ENCODE measurements around the gene SPATA2.

DNA sequence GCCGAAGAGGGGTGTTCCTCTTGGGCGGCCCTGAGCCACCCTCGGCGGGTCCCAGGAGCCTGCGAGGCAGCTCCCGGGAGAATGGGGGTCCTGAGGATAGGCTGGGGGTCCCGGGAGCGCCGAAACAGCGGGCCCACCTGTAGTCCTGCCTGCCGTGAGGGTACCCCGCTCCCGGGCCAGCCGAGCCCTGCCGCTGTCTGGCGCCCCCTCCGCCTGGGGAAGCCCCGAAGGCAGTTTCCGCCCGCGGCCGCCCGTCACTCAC, 280 bp downstream of the SPATA2 start:
- TF ChIP-seq, protein P1, sequence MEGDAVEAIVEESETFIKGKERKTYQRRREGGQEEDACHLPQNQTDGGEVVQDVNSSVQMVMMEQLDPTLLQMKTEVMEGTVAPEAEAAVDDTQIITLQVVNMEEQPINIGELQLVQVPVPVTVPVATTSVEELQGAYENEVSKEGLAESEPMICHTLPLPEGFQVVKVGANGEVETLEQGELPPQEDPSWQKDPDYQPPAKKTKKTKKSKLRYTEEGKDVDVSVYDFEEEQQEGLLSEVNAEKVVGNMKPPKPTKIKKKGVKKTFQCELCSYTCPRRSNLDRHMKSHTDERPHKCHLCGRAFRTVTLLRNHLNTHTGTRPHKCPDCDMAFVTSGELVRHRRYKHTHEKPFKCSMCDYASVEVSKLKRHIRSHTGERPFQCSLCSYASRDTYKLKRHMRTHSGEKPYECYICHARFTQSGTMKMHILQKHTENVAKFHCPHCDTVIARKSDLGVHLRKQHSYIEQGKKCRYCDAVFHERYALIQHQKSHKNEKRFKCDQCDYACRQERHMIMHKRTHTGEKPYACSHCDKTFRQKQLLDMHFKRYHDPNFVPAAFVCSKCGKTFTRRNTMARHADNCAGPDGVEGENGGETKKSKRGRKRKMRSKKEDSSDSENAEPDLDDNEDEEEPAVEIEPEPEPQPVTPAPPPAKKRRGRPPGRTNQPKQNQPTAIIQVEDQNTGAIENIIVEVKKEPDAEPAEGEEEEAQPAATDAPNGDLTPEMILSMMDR (IDR thresholded peaks at IDR 0.05), result 0 out of 3 replicates have a peak, but pooled peaks have one; percentile 8
- no peak for TF ChIP-seq CEBPB (IDR thresholded peaks at IDR 0.05)
- TF ChIP-seq, protein P2, sequence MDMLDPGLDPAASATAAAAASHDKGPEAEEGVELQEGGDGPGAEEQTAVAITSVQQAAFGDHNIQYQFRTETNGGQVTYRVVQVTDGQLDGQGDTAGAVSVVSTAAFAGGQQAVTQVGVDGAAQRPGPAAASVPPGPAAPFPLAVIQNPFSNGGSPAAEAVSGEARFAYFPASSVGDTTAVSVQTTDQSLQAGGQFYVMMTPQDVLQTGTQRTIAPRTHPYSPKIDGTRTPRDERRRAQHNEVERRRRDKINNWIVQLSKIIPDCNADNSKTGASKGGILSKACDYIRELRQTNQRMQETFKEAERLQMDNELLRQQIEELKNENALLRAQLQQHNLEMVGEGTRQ (IDR thresholded peaks at IDR 0.05), result no peak
